Stimulated activated CD4-positive, alpha-beta T cell treated with anti-CD3 and anti-CD28 coated beads, Interleukin-1b, Interleukin-23, amount 100 ng/mL, for 4 hours (primary cell): Measurements from ENCODE around the gene VILL.
A peak's percentile ranks its signal among the peaks of the same experiment; 100 is the strongest.
"Not testable (repeated sequence)": the region's sequence is repeated elsewhere in the genome, so short reads cannot be mapped to it uniquely, and the experiment has no call there.

Experiments used
- DNase-seq, 2 donors: peaks; one replicate each; pipeline ENCODE4 v3.0.0-alpha.2; 2020; ENCODE audit warnings: low read depth in 2 of 2

VILL gene

DNA sequence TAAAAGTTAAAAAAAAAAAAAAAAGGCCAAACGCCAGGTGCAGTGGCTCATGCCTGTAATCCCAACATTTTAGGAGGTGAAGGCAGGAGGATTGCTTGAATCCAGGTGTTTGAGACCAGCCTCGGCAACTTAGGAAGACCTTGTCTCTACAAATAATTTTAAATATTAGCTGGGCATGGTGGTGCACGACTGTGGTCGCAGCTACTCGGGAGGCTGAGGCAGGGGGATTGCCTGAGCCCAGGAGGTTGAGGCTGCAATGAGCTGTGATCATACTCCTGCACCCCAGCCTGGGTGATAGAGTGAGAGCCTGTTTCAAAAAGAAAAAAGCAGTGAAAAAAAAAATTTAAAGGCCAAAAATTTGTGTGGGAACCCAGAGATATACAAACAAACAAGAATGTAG is 45.7 kb downstream of the VILL start:
- no peak for DNase-seq

DNA sequence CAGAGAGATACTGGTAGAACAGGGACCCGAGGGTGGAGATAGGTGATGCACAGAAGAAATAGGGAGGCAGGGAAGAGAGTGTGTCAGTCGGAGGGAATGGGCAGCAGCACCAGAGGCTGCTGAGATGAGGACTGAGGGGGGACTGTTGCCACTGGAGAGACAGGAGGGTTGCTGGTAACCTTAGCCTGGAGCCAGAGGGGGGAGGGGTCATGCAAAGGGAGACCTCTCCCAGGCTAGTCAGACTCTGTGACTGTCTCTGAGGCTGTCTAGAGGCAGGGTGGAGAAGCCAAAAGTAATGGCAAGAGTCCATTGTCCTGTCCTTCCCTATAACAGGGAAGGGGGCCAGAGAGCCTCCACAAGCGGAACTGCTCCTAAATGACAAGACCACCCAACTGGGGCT is 46.3 kb downstream of the VILL start:
- DNase-seq, result no peak

DNA sequence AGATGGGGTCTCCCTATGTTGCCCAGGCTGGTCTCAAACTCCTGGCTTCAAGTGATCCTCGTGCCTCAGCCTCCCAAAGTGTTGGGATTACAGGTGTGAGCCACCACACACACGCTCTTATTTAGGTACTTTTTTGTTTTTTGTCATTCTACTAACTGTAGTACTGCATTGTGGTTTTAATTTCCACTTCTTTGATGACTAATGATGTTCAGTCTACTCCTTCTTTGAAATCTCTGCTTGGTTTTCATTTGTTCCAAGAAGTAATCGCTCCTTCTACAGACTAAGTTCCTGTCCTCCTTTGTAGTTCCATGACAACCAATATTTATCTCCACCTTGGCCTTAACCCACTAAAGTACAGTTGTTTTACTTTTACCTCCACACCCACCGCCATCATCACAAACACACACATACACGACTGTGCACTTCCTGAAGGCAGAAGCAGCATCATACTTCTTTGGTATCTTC is 47.9 kb downstream of the VILL start:
- DNase-seq, result no peak

DNA sequence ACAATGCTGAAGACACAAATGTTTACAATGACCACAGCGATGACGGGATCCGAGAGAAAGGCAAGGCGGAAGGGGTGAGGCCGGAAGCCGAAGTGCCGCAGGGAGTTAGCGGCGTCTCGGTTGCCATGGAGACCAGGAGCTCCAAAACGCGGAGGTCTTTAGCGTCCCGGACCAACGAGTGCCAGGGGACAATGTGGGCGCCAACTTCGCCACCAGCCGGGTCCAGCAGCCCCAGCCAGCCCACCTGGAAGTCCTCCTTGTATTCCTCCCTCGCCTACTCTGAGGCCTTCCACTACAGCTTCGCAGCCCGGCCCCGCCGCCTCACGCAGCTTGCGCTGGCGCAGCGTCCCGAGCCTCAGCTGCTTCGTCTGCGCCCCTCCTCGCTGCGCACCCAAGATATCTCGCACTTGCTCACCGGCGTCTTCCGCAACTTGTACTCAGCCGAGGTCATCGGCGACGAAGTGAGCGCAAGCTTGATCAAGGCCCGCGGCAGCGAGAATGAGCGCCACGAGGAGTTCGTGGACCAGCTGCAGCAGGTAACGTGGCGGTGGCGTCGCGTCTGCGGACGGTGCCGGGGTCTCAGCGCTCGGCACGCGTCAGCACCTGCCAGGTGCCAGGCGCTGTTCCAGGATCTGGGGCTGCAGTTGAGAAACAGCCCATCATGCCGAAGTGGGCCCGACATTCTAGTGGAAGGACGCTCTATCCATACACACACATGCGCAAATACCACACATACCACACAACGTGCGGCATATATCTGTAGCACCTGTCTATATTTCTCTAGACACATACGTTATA is 48.7 kb downstream of the VILL start, which contains the start of gene DLEC1:
DLEC1 (plus strand) TSS at position 108 of the 798 bp plus-strand sequence; CDS start at position 126, 18 bp downstream.
- DNase-seq, result peak; percentile 47 to 53

DNA sequence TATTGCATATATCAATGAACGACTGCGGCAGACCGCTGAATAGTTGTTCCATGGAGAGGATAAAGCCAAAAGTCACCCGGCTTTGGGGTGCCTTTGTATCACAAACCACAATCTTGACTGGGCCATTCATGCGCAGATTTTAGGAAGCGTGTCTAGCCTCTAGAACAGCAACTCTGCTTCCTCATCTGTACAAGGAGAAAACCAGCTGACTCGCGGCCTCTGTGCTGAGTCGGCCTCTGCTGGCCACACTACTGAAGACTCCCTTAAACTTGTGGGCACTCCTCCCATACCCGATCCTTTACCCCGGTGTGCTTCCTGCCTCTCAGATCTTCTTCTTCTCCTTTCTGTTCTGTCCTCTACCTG is 49.3 kb downstream of the VILL start:
- no peak for DNase-seq

DNA sequence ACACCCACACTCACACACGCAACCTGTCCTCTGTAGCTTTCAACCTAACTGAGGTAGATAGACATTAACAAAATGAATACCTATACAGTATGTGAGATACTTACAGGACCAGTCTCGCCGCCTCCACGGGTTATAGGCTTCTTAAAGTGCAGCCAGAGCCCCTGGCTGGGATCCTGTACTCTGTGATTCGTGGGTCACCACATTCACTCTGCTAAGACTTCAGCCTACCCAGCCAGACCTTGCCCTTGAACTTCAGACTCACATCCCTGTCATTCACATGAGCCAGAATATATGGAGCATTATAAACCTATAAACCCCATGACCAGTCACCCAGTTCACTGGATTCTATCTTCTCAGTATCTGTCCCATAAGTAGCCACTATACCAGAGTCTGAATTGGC is 49.8 kb downstream of the VILL start:
- no peak for DNase-seq

DNA sequence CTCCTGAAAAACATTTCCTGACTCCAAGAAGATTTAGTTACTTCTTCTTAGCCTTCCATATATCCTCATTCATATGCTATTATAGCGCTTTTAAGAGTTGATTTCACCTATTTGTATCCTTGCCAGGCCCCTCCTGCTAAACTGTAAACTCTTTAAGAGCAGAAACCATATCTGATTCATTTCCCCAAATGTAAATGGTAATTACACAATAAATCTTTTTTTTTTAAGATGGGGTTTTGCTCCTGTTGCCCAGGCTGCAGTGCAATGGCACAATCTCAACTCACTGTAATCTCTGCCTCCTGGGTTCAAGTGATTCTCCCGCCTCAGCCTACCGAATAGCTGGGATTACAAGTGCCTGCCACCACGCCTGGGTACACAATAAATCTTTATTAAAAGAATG is 52.9 kb downstream of the VILL start:
- DNase-seq, result no peak

DNA sequence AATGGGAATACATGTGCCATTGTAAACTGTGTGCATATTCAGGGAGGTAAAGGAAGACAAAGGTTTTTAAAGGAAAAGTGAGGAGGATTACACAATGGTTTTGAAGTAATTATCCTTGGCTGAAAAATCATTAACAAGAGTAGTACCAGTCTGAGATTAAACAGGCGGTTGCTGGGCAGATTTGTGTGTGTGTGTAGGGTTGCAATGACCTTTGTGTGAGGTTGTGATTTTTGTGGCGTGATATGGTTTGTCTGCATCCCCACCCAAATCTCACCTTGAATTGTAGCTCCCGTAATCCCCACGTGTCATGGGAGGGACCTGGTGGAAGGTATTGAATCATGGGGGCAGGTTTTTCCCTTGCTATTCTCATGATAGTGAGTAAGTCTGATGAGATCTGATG is 55.4 kb downstream of the VILL start:
- DNase-seq, result no peak

DNA sequence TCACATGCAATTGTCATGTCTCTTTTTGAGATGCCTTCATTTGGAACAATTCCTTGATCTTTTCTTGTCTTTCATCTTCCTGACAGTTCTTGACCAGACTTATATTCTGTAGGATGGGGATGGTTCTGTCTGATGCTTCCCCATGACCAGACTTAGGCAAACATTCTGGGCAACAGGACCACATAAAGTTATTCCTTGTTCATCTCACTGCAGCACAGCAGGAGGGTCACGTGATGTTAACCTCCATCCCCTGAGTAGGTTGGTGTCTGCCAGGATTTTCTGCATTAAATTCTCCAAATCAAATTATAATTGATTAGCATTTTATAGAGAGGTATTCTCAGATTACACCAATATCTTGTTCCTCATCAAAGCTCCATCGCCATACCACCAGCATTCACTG is 56.2 kb downstream of the VILL start:
- no peak for DNase-seq

DNA sequence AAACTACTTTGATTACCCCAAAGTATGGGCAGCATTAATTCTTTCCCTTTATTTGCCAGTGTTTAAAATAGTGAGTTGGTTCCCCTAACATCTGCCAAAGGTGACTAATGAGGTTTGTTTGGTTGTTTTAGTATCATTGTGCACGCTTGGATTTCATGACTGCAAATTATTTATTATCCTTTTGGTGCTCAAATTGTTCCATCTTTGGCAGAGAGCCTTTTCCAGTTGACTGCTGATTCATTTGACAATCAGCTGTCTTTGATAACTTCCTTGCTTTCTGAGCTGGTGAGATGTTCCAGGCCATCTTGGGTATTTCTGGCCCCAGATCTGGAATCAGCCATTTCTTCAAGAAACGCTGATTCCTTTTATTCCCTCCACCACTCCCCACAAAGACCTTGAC is 57.3 kb downstream of the VILL start:
- no peak for DNase-seq

DNA sequence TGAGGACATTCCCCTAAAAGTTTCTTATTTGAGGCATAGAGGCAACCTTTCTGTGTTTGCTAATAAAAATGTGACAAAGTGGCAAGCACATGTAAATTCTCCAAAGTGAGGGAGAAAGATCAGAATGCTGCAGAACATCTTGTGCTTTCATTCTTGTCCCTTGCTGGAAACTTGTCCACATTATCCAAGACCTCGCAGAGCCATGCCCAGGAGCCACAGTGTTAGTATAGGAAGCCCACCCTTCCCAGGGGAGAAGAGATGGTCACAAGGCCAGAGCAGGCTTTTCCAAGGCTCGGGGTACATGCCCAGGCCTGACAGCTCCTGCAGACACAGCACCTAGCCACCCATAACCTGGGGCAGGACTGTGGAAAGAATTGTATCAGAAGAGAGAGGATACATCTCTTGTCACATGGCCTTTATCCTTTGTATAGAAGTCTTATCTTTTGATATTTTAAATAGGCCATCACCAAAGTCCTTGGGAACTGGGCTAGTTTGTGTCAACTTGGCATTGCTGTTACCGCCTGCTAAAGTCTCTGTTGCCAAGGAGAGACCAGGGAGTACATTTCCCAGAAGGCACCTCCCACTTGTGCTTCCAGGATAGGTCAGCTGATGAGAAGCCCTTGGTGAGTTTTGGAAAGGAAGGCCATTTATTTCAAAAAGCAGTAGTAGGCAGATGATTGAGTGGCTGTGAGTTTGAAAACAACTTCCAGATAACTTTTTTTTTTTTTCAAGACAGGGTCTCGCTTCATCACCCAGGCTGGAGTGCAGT is 59.0 kb downstream of the VILL start:
- DNase-seq, result no peak

DNA sequence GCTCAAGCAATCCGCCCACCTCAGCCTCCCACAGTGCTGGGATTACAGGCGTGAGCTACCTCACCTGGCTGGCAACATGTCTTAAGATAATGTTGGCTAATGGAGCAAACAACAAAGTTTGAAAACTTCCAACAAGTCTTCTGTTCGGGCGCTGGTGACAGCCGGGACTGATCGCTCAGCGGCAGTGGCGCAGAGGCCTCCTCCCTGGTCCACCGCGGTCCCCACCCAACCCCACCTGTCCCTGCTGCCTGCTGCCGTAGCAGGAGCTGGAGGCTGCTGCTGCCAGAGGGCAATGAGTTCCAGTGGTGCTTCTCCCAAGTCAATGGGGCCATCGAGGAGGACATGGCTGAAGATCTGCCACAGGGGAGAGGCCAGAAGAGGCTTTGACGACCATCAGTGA is 60.5 kb downstream of the VILL start:
- no peak for DNase-seq

DNA sequence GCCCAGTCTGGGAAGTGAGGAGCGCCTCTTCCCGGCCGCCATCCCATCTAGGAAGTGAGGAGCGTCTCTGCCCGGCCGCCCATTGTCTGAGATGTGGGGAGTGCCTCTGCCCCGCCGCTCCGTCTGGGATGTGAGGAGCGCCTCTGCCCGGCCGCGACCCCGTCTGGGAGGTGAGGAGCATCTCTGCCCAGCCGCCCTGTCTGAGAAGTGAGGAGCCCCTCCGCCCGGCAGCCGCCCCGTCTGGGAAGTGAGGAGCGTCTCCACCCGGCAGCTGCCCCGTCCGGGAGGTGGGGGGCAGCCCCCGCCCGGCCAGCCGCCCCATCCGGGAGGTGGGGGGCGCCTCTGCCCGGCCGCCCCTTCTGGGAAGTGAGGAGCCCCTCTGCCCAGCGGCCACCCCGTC is 62.7 kb downstream of the VILL start:
- not testable (repeated sequence) for DNase-seq

DNA sequence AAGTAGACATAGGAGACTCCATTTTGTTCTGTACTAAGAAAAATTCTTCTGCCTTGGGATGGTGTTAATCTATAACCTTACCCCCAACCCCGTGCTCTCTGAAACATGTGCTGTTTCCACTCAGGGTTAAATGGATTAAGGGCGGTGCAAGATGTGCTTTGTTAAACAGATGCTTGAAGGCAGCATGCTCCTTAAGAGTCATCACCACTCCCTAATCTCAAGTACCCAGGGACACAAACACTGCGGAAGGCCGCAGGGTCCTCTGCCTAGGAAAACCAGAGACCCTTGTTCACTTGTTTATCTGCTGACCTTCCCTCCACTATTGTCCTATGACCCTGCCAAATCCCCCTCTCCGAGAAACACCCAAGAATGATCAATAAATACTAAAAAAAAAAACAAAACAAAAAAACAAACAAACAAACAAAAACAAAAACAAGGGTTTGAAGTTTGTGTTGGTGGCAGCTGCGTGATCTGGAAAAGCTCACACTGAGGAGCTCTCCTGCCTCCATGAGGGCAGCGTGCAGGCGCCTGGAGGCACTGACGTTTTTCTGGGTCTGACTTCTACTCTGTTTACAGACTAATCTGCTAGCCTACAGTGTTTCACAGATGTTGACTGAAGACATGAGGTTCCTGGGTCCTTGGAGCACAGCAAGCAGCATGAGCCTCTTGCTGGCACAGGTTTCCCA is 63.4 kb downstream of the VILL start:
- not testable (repeated sequence) for DNase-seq

DNA sequence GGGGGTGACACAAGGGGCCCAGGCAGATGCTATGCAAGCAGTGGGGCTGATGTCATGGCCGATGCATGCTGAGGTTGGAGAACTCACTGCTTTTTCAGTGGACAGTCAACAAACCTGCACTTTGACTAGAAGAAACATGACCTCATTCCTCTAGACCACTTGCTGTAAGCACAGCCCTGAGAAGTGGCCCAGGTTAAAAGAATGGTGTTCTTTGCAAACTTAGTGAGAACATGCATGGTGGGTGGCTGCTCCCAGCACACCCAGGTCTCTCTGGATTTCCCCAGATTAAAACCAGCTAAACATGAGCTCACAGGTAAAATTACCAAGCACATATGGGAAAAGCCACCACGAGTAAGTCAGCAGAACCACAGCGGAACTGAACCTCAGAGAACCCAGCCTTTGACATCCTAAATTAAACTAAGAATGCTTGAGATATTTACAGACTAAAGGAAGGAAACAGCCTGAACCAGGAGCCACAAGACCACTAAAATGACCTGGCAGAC is 64.0 kb downstream of the VILL start:
- no peak for DNase-seq
